NCI-H526 (cell line): ENCODE data around the gene RGPD6.
"Not testable (repeated sequence)": the region's sequence is repeated elsewhere in the genome, so short reads cannot be mapped to it uniquely, and the experiment has no call there.

Experiments
- DNase-seq, 2 experiments: peaks; one replicate each; lab custom pipeline; 2025; lab: John Stamatoyannopoulos, UW

The RGPD6 gene

DNA sequence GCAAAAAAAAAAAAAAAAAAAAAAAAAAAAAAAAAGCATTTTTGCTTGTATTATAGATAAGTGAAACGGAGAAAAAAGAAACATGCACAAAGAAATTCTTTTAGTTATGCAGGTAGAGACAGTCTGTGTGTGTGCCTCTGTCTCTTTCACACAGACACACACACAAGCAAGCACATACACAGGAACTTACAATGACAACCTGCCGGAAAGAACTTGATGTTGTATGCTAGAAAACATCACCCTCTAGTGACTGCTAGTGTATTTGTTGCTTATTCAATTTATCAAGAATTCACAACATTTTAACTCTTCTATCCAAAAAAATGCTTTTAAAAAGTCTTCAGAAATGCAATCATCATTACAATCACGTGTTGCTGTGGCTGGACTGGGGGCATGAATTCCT is 95.8 kb downstream of the RGPD6 start:
- not testable (repeated sequence) for DNase-seq

DNA sequence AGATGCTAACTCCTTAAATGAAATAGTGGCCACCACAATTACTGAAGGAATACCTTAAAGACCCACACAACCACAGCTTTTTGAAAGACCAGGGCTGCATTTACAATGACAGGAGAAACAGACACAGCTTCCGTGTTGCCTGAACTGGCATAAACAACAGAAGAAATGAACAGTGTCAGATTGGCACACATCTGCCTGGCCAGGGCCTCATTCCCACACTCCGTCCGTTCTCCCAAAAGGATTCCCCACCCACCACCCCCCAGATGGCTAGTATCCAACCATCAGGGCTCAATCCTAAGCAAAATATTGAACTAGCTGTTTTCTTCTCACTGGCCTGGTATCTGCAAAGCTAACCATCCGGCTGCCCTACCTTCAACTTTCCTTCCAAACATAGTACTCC is 96.9 kb downstream of the RGPD6 start:
- DNase-seq = not testable (repeated sequence)

DNA sequence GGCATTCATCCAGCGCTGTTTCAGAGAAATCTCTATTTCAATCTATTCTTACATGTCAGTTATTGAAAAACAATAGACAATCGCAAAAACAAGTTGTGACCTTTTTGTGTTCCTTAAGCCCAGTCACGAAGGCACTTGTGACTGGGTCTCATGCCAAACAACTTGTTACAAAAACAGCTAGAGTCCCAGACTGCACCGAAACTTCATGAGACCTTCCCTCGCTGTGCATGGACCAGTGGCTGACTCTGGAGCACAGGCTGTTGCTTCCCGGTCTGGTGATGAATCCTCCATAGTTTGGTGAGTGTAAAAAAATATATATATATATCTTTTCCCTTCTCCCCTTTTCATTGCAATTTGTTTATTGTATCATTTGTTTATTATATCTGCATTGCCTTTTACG is 99.7 kb downstream of the RGPD6 start:
- not testable (repeated sequence) for DNase-seq

DNA sequence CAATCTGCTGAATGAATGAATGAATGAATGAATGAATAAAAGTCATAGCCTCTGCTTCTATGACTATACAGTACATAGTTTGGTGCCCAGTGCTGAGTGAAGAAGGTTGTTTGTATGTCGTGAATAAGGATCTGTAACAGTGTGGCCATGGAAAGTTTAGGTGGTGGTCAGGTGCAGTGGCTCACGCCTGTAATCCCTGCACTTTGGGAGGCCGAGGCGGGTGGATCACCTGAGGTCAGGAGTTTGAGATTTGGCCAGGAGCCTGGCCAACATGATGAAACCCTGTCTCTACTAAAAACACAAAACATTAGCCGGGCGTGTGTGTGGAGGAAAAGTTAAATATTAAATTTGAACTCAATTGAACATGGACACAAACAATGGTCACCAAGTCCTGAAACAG is 100.1 kb downstream of the RGPD6 start:
- not testable (repeated sequence) for DNase-seq

DNA sequence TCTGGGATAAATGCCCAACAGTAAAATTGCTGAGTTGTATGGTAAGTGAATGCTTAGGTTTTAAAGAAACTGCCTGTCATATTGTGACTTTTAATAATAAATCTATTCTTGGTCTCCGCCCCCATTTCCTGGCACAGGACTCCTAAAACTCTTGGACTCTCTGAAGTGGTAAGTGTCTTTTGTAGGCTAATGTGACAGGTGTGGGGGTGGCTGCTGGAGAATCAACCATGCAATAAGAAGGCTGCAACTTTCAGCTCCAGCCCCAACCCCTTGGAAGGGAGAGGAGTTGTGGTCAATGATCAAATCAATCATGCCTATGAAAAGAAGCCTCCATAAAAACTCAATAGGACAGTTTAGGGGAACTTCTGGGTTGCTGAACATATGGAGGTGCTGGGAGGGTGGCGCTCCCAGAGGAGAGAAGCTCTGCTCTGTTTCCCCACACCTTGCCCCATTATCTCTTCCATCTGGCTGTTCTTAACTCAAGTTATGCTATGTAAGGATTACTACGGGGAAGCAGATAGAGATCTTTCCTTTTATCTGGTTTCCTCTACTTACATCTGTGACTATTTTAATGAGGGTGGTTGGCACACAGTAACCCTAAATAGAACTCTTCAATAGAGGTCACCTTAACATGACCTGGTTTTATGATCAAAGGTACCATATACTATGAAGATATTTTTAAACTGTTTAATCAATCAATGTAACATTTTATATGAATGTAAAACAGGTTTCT is 101.2 kb downstream of the RGPD6 start:
- not testable (repeated sequence) for DNase-seq

DNA sequence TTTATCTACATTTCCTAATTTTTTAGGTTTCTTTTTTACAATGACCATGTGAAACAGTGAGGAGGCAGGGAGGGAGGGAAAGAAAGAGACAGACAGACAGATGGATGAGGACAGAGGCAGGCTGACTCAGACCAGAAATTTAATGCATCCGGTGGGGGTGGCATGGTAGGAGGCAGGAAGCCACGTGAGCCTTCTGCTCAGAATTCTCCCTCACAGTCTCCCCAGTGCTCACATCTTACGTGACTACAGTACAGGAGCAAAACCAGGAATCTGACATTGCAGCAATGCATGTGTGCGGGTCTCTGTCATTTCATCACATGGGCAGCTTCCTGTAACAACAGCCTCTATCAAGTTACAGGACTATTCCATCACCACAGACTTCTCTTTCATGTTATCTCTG is 102.1 kb downstream of the RGPD6 start:
- not testable (repeated sequence) for DNase-seq

GRCh38 chr2:110473059-110473358 is 104.0 kb downstream of the RGPD6 start:
- DNase-seq = not testable (repeated sequence)

DNA sequence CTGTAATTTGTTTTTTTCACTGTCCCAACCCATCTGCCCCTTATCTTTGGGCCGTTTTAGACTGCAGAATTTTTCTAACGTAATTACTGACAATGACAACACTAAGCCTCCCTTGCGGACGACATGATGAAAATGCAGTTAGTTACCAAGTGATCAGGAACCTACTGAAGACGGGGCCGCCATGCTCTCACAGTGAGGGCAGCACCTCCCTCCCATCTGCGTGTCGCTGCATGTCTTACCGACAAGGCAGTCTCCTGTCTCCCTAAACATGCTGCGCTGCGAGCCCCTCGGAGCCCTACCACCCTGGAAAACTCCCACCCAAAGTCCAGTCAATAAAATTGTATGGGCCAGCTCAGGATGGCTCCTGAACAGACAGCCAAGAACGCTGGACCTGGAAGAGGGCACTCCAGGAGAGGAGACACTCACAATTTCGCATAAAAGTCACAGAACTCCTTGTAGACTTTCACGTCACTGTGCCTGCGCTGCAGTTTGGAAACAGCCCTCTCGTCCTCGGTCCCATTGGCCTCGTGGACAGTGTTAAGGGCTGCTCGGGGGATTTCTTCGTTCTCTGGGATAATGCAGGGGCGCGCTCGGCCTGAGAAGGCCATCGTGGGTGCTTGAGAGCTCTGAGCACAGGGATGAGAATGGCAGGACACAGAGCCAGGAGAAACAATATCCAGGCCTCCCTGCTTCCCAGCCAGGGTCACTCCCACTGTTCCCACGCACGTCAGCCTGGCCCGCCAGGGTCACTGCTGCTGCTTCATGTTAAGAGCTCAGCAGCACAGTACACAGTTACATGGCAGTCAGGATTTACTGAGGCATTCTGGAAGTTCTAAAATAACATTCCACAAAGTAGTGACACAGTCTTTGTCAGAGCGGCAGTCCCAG is 104.6 kb downstream of the RGPD6 start, which contains the start of gene LIMS4:
Gene LIMS4, minus strand, starts transcription at position 646 of the 888 bp plus-strand sequence. Its CDS starts 38 bp downstream, at position 608.
- DNase-seq = not testable (repeated sequence)

DNA sequence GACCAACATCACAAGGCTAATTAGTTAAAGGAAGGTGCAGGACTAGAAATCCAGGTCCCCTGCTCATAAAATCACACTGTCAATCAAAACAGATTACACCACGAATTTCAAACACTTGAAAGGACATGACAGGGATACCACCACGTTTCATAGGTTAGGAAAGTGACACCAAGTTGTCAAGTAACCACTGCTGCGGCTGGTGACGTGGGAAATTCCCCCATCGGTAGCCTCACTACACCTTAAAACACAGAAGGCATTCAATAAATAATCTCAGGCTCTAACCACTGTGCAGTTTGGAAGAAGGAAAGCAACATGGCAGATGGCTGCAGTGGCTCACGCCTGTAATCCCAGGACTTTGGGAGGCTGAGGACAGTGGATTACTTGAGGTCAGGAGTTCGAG is 108.1 kb downstream of the RGPD6 start:
- not testable (repeated sequence) for DNase-seq

DNA sequence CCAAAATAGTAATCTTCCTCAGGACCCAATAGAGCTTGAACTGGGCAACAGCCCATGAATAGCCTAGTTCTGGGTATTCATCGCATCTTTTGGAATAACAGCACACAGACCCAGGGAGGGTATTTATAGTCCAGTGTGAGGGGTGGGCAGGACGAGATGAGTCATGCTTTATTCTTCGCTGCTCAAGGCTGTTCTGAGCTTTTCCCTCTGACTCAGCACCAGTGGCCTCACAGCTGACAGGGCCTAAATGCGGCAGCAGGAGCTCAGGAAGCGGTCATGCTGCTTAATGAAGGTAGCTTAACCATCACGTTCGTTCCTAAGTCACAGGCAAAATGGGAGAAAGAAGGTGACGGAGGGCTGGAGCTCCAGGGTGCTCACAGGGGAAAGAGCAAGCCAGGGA is 111.7 kb downstream of the RGPD6 start:
- DNase-seq = not testable (repeated sequence)
